ENCODE measurements around the gene CD55. TPM values are rescaled to one million over a fixed set of nuclear protein-coding genes. Genes with fewer than 3 reads are reported as not detected.

Gene CD55
- total RNA-seq, 4 donors from 2014 or later, result 8.0 to 75.4 (median 40.1) TPM

- H3K4me1 ChIP-seq, result peaks cover 2 to 14% (median 8%) of the 10 kb centered on the region in 4 donors
- intact Hi-C loops (cut with DNase I; ENCODE audit: low total_unique reads) (no loop called here), in situ Hi-C loops (cut with MboI; ENCODE audit: low pct_ligation_motif_present in 1 of 4, low pct_unique_long_range_greater_than_20kb in 1 of 4, low sequenced_read_pairs in 3 of 4) (no loop called here)
- no peaks in the 10 kb centered on the region for H3K36me3 ChIP-seq
- no peak for DNase-seq
- TF ChIP-seq, protein P1, sequence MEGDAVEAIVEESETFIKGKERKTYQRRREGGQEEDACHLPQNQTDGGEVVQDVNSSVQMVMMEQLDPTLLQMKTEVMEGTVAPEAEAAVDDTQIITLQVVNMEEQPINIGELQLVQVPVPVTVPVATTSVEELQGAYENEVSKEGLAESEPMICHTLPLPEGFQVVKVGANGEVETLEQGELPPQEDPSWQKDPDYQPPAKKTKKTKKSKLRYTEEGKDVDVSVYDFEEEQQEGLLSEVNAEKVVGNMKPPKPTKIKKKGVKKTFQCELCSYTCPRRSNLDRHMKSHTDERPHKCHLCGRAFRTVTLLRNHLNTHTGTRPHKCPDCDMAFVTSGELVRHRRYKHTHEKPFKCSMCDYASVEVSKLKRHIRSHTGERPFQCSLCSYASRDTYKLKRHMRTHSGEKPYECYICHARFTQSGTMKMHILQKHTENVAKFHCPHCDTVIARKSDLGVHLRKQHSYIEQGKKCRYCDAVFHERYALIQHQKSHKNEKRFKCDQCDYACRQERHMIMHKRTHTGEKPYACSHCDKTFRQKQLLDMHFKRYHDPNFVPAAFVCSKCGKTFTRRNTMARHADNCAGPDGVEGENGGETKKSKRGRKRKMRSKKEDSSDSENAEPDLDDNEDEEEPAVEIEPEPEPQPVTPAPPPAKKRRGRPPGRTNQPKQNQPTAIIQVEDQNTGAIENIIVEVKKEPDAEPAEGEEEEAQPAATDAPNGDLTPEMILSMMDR (IDR thresholded peaks at IDR 0.05), result no peak
- TF ChIP-seq POLR2AphosphoS5 (IDR thresholded peaks at IDR 0.05), result no peak
- TF ChIP-seq EP300 (IDR thresholded peaks at IDR 0.05; ENCODE audit: low read depth), result no peak
- no peak for TF ChIP-seq POLR2A (IDR thresholded peaks at IDR 0.05)
- WGBS, 2 donors (ENCODE audit: low coverage in 1 of 2), result 74 to 89% methylated on average over 1 of the region's 1 CpG
- no peak overlapping the region for H3K27ac ChIP-seq
- H3K4me3 ChIP-seq, result no peak overlapping the region
- H3K27me3 ChIP-seq, result no peaks in the 10 kb centered on the region
- no peaks in the 10 kb centered on the region for H3K9me3 ChIP-seq
These were observed 15.5 kb upstream of the CD55 start for GRCh38 chr1:207306023-207306422.

GRCh38 chr1:207306603-207307002 lies 14.9 kb upstream of the CD55 start:
- no peak for DNase-seq
- Histone ChIP-seq H3K4me1 (peaks cover 2 to 14% (median 8%) of the 10 kb centered on the region in 4 donors), H3K27ac (no peak overlapping the region), H3K36me3 (no peaks in the 10 kb centered on the region), H3K27me3 (no peaks in the 10 kb centered on the region), H3K4me3 (no peak overlapping the region), H3K9me3 (no peaks in the 10 kb centered on the region)
- TF ChIP-seq POLR2A (IDR thresholded peaks at IDR 0.05) (no peak), POLR2AphosphoS5 (IDR thresholded peaks at IDR 0.05) (no peak), EP300 (IDR thresholded peaks at IDR 0.05; ENCODE audit: low read depth) (no peak)
- TF ChIP-seq, protein P1 (IDR thresholded peaks at IDR 0.05), result no peak
- intact Hi-C loops (cut with DNase I; ENCODE audit: low total_unique reads) (no loop called here), in situ Hi-C loops (cut with MboI; ENCODE audit: low pct_ligation_motif_present in 1 of 4, low pct_unique_long_range_greater_than_20kb in 1 of 4, low sequenced_read_pairs in 3 of 4) (no loop called here)
- 73 to 83% methylated on average over 5 of the region's 5 CpGs for WGBS, 2 donors (ENCODE audit: low coverage in 1 of 2)

DNA sequence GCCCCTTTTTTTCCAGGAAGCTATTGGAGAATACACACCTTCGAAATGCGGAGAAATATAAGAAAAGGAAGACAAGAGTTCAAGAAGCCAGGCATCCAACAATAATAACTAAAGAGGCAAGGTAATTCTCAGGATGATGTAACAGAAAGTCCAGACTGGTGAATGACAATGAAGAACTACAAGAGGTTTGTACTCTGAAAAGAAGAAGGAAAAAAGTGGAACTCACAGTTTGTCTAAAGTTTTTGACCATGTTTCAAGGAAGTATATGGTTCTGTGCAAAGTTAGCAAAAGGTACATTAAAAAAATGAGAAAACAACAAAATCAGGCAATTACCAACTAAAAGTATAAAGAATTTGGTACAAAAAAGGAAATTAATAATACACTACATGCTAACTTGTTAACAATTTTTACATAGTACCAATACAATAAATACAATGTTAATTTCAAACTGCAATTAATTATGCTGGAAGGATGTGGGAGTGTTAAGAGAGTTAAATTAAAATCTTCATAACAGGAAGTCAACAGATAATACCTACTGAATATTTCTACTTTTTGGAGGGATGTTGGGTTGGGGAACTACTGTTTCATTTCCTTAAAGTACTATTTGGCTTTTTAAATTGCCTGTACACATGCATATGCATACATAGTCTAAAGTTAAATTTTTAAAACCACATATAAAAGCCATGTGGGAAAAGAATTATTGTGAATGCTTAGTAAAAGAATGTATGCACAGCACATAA lies 12.9 kb upstream of the CD55 start:
- Histone ChIP-seq H3K27ac (no peak overlapping the region), H3K4me3 (no peak overlapping the region), H3K4me1 (peaks cover 2 to 14% (median 8%) of the 10 kb centered on the region in 4 donors), H3K36me3 (no peaks in the 10 kb centered on the region), H3K9me3 (no peaks in the 10 kb centered on the region), H3K27me3 (no peaks in the 10 kb centered on the region)
- TF ChIP-seq EP300 (IDR thresholded peaks at IDR 0.05; ENCODE audit: low read depth), result no peak
- intact Hi-C loops (cut with DNase I; ENCODE audit: low total_unique reads) (no loop called here), in situ Hi-C loops (cut with MboI; ENCODE audit: low pct_ligation_motif_present in 1 of 4, low pct_unique_long_range_greater_than_20kb in 1 of 4, low sequenced_read_pairs in 3 of 4) (no loop called here)
- 90 to 93% methylated on average over 2 of the region's 2 CpGs for WGBS, 2 donors (ENCODE audit: low coverage in 1 of 2)
- DNase-seq, result no peak

GRCh38 chr1:207309745-207310273 lies 11.7 kb upstream of the CD55 start:
- Histone ChIP-seq H3K4me3 (peak overlapping the region in 1 of 4 donors; percentile 20), H3K36me3 (no peaks in the 10 kb centered on the region), H3K9me3 (no peaks in the 10 kb centered on the region), H3K27ac (peak overlapping the region; percentile 45 to 55 (median 52)), H3K27me3 (no peaks in the 10 kb centered on the region), H3K4me1 (peaks cover 2 to 14% (median 8%) of the 10 kb centered on the region in 4 donors)
- in situ Hi-C loops (cut with MboI; ENCODE audit: low pct_ligation_motif_present in 1 of 4, low pct_unique_long_range_greater_than_20kb in 1 of 4, low sequenced_read_pairs in 3 of 4) (no loop called here), intact Hi-C loops (cut with DNase I; ENCODE audit: low total_unique reads) (no loop called here)
- DNase-seq, result peak; percentile 32
- WGBS, 2 donors (ENCODE audit: low coverage in 1 of 2), result 14 to 23% methylated on average over 4 of the region's 4 CpGs
- TF ChIP-seq EP300 (IDR thresholded peaks at IDR 0.05; ENCODE audit: low read depth) (no peak), POLR2A (IDR thresholded peaks at IDR 0.05) (no peak), POLR2AphosphoS5 (IDR thresholded peaks at IDR 0.05) (peak in 1 of 3 donors; percentile 24)
- TF ChIP-seq, protein P1 (IDR thresholded peaks at IDR 0.05), result no peak

Measured in transverse colon (tissue), 4 donors.